ENCODE measurements around the gene PDF. TPM values are rescaled to one million over a fixed set of nuclear protein-coding genes. Genes with fewer than 3 reads are reported as not detected.

PDF gene
- total RNA-seq, 1 experiment from 2014 or later = 42.1 TPM

GRCh38 chr16:69348222-69348621 lies 17.8 kb upstream of the PDF start:
- no peaks in the 10 kb centered on the region for H3K9me3 Mint-ChIP-seq (ENCODE audit: unreplicated experiment)
- no peak for TF ChIP-seq CTCF (IDR thresholded peaks at IDR 0.05; ENCODE audit: insufficient read depth in 1 of 2, low read depth in 1 of 2, low read length in 1 of 2, severe bottlenecking in 1 of 2, unreplicated experiment in 1 of 2)

GRCh38 chr16:69346683-69347082 lies 16.3 kb upstream of the PDF start:
- no peaks in the 10 kb centered on the region for H3K9me3 Mint-ChIP-seq (ENCODE audit: unreplicated experiment)
- H3K36me3 Mint-ChIP-seq (ENCODE audit: insufficient read depth, unreplicated experiment) = peaks cover 53% of the 10 kb centered on the region

More at GRCh38 chr16:69348222-69348621, 17.8 kb upstream of the PDF start:
- Mint-ChIP-seq H3K27me3 (ENCODE audit: insufficient read depth, unreplicated experiment) (no peaks in the 10 kb centered on the region), H3K4me3 (ENCODE audit: unreplicated experiment) (no peak overlapping the region), H3K36me3 (ENCODE audit: insufficient read depth, unreplicated experiment) (peaks cover 43% of the 10 kb centered on the region), H3K27ac (ENCODE audit: unreplicated experiment) (no peak overlapping the region), H3K4me1 (ENCODE audit: low read depth, unreplicated experiment) (peaks cover 13% of the 10 kb centered on the region)
- H3K9me3 ChIP-seq = no peaks in the 10 kb centered on the region
- ChIA-PET POLR2A (no interaction called here), CTCF (no interaction called here)
- peaks cover 2% of the 10 kb centered on the region for H3K36me3 ChIP-seq (ENCODE audit: control insufficient read depth, insufficient read depth, low read length)
- no TSS peak for BruUV-seq (replicated peaks)
- DNase-seq = no peak
- H3K4me1 ChIP-seq = peaks cover 12% of the 10 kb centered on the region
- intact Hi-C loops (cut with micrococcal nuclease; ENCODE audit: unreplicated experiment) = no loop called here
- H3K27me3 ChIP-seq (replicated peaks; ENCODE audit: control insufficient read depth, insufficient read depth, low read length) = no peaks in the 10 kb centered on the region
- H3K4me3 ChIP-seq (ENCODE audit: low read depth, low read length) = no peak overlapping the region

GRCh38 chr16:69345923-69346322 lies 15.5 kb upstream of the PDF start:
- Histone ChIP-seq H3K4me1 (peaks cover 6% of the 10 kb centered on the region; the same call in 1 of the 2 replicates), H3K4me3 (ENCODE audit: low read depth, low read length) (no peak overlapping the region), H3K27me3 (replicated peaks; ENCODE audit: control insufficient read depth, insufficient read depth, low read length) (no peaks in the 10 kb centered on the region), H3K9me3 (no peaks in the 10 kb centered on the region), H3K36me3 (ENCODE audit: control insufficient read depth, insufficient read depth, low read length) (peaks cover 2% of the 10 kb centered on the region; the same call in 1 of the 2 replicates)
- Mint-ChIP-seq H3K4me1 (ENCODE audit: low read depth, unreplicated experiment) (peaks cover 2% of the 10 kb centered on the region), H3K27me3 (ENCODE audit: insufficient read depth, unreplicated experiment) (no peaks in the 10 kb centered on the region), H3K9me3 (ENCODE audit: unreplicated experiment) (no peaks in the 10 kb centered on the region), H3K4me3 (ENCODE audit: unreplicated experiment) (no peak overlapping the region), H3K36me3 (ENCODE audit: insufficient read depth, unreplicated experiment) (peaks cover 60% of the 10 kb centered on the region), H3K27ac (ENCODE audit: unreplicated experiment) (no peak overlapping the region)
- ChIA-PET POLR2A (no interaction called here), CTCF (interaction anchor here (0.7 kb wide), 1 partner anchor 321 kb away, joined by 10 read pairs; no protein-coding TSS in a partner anchor)
- DNase-seq = no peak
- TF ChIP-seq CTCF (IDR thresholded peaks at IDR 0.05; ENCODE audit: insufficient read depth in 1 of 2, low read depth in 1 of 2, low read length in 1 of 2, severe bottlenecking in 1 of 2, unreplicated experiment in 1 of 2) = no peak
- BruUV-seq (replicated peaks) = no TSS peak
- intact Hi-C loops (cut with micrococcal nuclease; ENCODE audit: unreplicated experiment) = no loop called here

More at GRCh38 chr16:69346683-69347082, 16.3 kb upstream of the PDF start:
- Mint-ChIP-seq H3K27me3 (ENCODE audit: insufficient read depth, unreplicated experiment) (no peaks in the 10 kb centered on the region), H3K4me1 (ENCODE audit: low read depth, unreplicated experiment) (peaks cover 9% of the 10 kb centered on the region), H3K27ac (ENCODE audit: unreplicated experiment) (no peak overlapping the region), H3K4me3 (ENCODE audit: unreplicated experiment) (no peak overlapping the region)
- ChIA-PET CTCF (no interaction called here), POLR2A (interaction anchor here (0.6 kb wide), 1 partner anchor 32 kb away, joined by 4 read pairs; no protein-coding TSS in a partner anchor)
- Histone ChIP-seq H3K36me3 (ENCODE audit: control insufficient read depth, insufficient read depth, low read length) (peaks cover 2% of the 10 kb centered on the region; the same call in 1 of the 2 replicates), H3K4me3 (ENCODE audit: low read depth, low read length) (no peak overlapping the region), H3K27me3 (replicated peaks; ENCODE audit: control insufficient read depth, insufficient read depth, low read length) (no peaks in the 10 kb centered on the region), H3K9me3 (no peaks in the 10 kb centered on the region), H3K4me1 (peaks cover 8% of the 10 kb centered on the region)
- TF ChIP-seq CTCF (IDR thresholded peaks at IDR 0.05; ENCODE audit: insufficient read depth in 1 of 2, low read depth in 1 of 2, low read length in 1 of 2, severe bottlenecking in 1 of 2, unreplicated experiment in 1 of 2) = no peak
- no peak for DNase-seq
- BruUV-seq (replicated peaks) = no TSS peak
- intact Hi-C loops (cut with micrococcal nuclease; ENCODE audit: unreplicated experiment) = no loop called here

Data from Caco-2 (cell line).